Measurements from ENCODE around the gene GRM7. TPM values are rescaled to one million over a fixed set of nuclear protein-coding genes. Genes with fewer than 3 reads are reported as not detected.

GRM7 gene
- polyA plus RNA-seq, 3 donors = not detected

- no peak for TF ChIP-seq CTCF (IDR thresholded peaks at IDR 0.05)
- no peaks in the 10 kb centered on the region for H3K4me1 Mint-ChIP-seq
- Histone ChIP-seq H3K9me3 (replicated peaks in 1 of 2; ENCODE audit: control insufficient read depth in 1 of 2, insufficient read depth in 1 of 2, low read length in 2 of 2) (peaks cover 6 to 13% of the 10 kb centered on the region in 2 donors), H3K9ac (ENCODE audit: insufficient read depth, low read length, poor library complexity, severe bottlenecking) (no peak overlapping the region), H3K4me2 (replicated peaks; ENCODE audit: extremely low read depth, low read length, poor library complexity, severe bottlenecking) (no peak overlapping the region), H3K79me2 (ENCODE audit: insufficient read depth, low read length) (no peaks in the 10 kb centered on the region), H3K4me1 (ENCODE audit: control insufficient read depth in 1 of 2, insufficient read depth in 2 of 2, low read length in 2 of 2) (no peaks in the 10 kb centered on the region), H3K27me3 (ENCODE audit: control insufficient read depth in 2 of 2, insufficient read depth in 2 of 2, low read length in 2 of 2) (no peaks in the 10 kb centered on the region), H3K4me3 (replicated peaks in 1 of 3; ENCODE audit: low read depth in 2 of 3, low read length in 3 of 3) (no peak overlapping the region), H3K27ac (ENCODE audit: low read depth in 1 of 2, low read length in 2 of 2) (no peak overlapping the region), H2AFZ (ENCODE audit: insufficient read depth, low read depth, low read length, poor library complexity, severe bottlenecking) (no peak overlapping the region), H4K20me1 (ENCODE audit: insufficient read depth, low read length) (no peaks in the 10 kb centered on the region), H3K36me3 (replicated peaks in 1 of 2; ENCODE audit: control insufficient read depth in 1 of 2, insufficient read depth in 2 of 2, low read length in 2 of 2) (no peaks in the 10 kb centered on the region)
- peaks cover 2 to 14% (median 4%) of the 10 kb centered on the region in 7 donors for H3K9me3 Mint-ChIP-seq
- intact Hi-C loops (cut with micrococcal nuclease) = no loop called here
- H3K27ac Mint-ChIP-seq = no peak overlapping the region
- H3K36me3 Mint-ChIP-seq = no peaks in the 10 kb centered on the region
- no peak for DNase-seq
- H3K27me3 Mint-ChIP-seq (ENCODE audit: low read depth in 3 of 3) = peaks cover 0 to 1% (median 0%) of the 10 kb centered on the region in 3 donors
- H3K4me3 Mint-ChIP-seq = no peak overlapping the region
- WGBS (ENCODE audit: insufficient coverage) = no CpG with 5 or more reads among the region's 5 CpGs
These were observed 105.0 kb downstream of the GRM7 start for GRCh38 chr3:6965881-6966280.

- intact Hi-C loops (cut with micrococcal nuclease) = no loop called here
- H3K9me3 ChIP-seq (replicated peaks in 1 of 2; ENCODE audit: control insufficient read depth in 1 of 2, insufficient read depth in 1 of 2, low read length in 2 of 2) = peaks cover 8 to 13% of the 10 kb centered on the region in 2 donors
- no peaks in the 10 kb centered on the region for H3K79me2 ChIP-seq (ENCODE audit: insufficient read depth, low read length)
- no peak overlapping the region for H3K4me3 ChIP-seq (replicated peaks in 1 of 3; ENCODE audit: low read depth in 2 of 3, low read length in 3 of 3)
- no peaks in the 10 kb centered on the region for H3K4me1 ChIP-seq (ENCODE audit: control insufficient read depth in 1 of 2, insufficient read depth in 2 of 2, low read length in 2 of 2)
- Mint-ChIP-seq H3K27me3 (ENCODE audit: low read depth in 3 of 3) (peaks cover 0 to 1% (median 0%) of the 10 kb centered on the region in 3 donors), H3K9me3 (peaks cover 3 to 12% (median 8%) of the 10 kb centered on the region in 7 donors), H3K4me1 (no peaks in the 10 kb centered on the region), H3K4me3 (no peak overlapping the region), H3K27ac (no peak overlapping the region), H3K36me3 (no peaks in the 10 kb centered on the region)
- TF ChIP-seq CTCF (IDR thresholded peaks at IDR 0.05) = no peak
- WGBS (ENCODE audit: insufficient coverage) = 100% methylated on average over 1 of the region's 2 CpGs
- no peaks in the 10 kb centered on the region for H3K27me3 ChIP-seq (ENCODE audit: control insufficient read depth in 2 of 2, insufficient read depth in 2 of 2, low read length in 2 of 2)
- H3K36me3 ChIP-seq (replicated peaks in 1 of 2; ENCODE audit: control insufficient read depth in 1 of 2, insufficient read depth in 2 of 2, low read length in 2 of 2) = no peaks in the 10 kb centered on the region
- H3K27ac ChIP-seq (ENCODE audit: low read depth in 1 of 2, low read length in 2 of 2) = no peak overlapping the region
- no peak for DNase-seq
- no peaks in the 10 kb centered on the region for H4K20me1 ChIP-seq (ENCODE audit: insufficient read depth, low read length)
- no peak overlapping the region for H2AFZ ChIP-seq (ENCODE audit: insufficient read depth, low read depth, low read length, poor library complexity, severe bottlenecking)
- no peak overlapping the region for H3K9ac ChIP-seq (ENCODE audit: insufficient read depth, low read length, poor library complexity, severe bottlenecking)
- H3K4me2 ChIP-seq (replicated peaks; ENCODE audit: extremely low read depth, low read length, poor library complexity, severe bottlenecking) = no peak overlapping the region
These were observed 111.0 kb downstream of the GRM7 start for GRCh38 chr3:6971933-6972332.

All from CD14-positive monocyte (primary cell).